ENCODE measurements around the gene PNMA8B. TPM values are rescaled to one million over a fixed set of nuclear protein-coding genes. Genes with fewer than 3 reads are reported as not detected.

The PNMA8B gene
- total RNA-seq, 1 donor, result 0.43 TPM

DNA sequence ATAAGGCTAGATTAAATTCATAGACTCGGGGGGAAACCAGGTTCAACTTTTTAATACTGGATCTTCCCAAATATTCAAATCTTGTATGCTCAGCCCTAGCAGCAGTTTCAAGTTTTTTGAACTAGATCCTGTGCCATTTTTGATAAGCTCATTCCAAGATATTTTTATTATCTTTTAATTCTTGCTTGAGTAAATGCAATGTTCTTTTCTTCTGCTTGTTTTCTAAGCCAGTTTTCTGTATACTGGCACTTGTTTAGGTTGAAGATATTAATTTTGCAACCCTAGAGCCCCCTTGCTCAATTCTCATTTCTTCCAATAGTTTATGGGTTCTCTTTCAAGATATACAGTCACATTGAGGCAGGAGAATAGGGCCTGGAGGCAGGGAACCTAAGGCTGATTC is 53.8 kb downstream of the PNMA8B start:
- TF ChIP-seq, protein P1, sequence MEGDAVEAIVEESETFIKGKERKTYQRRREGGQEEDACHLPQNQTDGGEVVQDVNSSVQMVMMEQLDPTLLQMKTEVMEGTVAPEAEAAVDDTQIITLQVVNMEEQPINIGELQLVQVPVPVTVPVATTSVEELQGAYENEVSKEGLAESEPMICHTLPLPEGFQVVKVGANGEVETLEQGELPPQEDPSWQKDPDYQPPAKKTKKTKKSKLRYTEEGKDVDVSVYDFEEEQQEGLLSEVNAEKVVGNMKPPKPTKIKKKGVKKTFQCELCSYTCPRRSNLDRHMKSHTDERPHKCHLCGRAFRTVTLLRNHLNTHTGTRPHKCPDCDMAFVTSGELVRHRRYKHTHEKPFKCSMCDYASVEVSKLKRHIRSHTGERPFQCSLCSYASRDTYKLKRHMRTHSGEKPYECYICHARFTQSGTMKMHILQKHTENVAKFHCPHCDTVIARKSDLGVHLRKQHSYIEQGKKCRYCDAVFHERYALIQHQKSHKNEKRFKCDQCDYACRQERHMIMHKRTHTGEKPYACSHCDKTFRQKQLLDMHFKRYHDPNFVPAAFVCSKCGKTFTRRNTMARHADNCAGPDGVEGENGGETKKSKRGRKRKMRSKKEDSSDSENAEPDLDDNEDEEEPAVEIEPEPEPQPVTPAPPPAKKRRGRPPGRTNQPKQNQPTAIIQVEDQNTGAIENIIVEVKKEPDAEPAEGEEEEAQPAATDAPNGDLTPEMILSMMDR (IDR thresholded peaks at IDR 0.05; ENCODE audit: insufficient read depth, low read depth, low read length), result no peak
- DNase-seq (ENCODE audit: low read depth), result no peak
- H3K4me3 ChIP-seq (ENCODE audit: low read depth, low read length), result no peak overlapping the region

Other genes starting within 250 kb of the PNMA8B start
- 0.43 and 0.64 TPM in 2 replicates for gene HIF3A, start 198.8 kb downstream of the PNMA8B start, total RNA-seq
- 44.9 and 48.3 TPM in 2 replicates for gene PPP5C, start 148.8 kb downstream of the PNMA8B start, total RNA-seq
- 8.6 and 12.9 TPM in 2 replicates for gene CCDC8, start 82.3 kb downstream of the PNMA8B start, total RNA-seq
- gene PNMA8C, start 66.9 kb downstream of the PNMA8B start, total RNA-seq, result under 0.01 TPM in 2 replicates
- 0.97 and 9.9 TPM in 2 replicates for gene PNMA8A, start 24.3 kb downstream of the PNMA8B start, total RNA-seq
- 124 and 213 TPM in 2 replicates for gene CALM3, start 105.5 kb upstream of the PNMA8B start, total RNA-seq
- gene PTGIR, start 129.2 kb upstream of the PNMA8B start, total RNA-seq, result 3.5 and 5.5 TPM in 2 replicates
- not detected in 2 replicates for gene GNG8, start 140.3 kb upstream of the PNMA8B start, total RNA-seq
- gene DACT3, start 165.3 kb upstream of the PNMA8B start, total RNA-seq, result 5.2 and 11.3 TPM in 2 replicates
- 11.7 and 12.2 TPM in 2 replicates for gene PRKD2, start 221.2 kb upstream of the PNMA8B start, total RNA-seq

All from fibroblast of villous mesenchyme (primary cell).